ENCODE results near the gene ZBED2. TPM values are rescaled to one million over a fixed set of nuclear protein-coding genes. Genes with fewer than 3 reads are reported as not detected.

ZBED2 gene
- total RNA-seq, 1 experiment from 2014 or later = 19.0 TPM

GRCh38 chr3:111571282-111571681 is 23.9 kb downstream of the ZBED2 start:
- ChIA-PET POLR2A (no interaction called here), CTCF (no interaction called here)
- intact Hi-C loops (cut with micrococcal nuclease) = no loop called here
- BruUV-seq (replicated peaks) = no TSS peak
- no peaks in the 10 kb centered on the region for H3K4me1 Mint-ChIP-seq (ENCODE audit: insufficient read depth, unreplicated experiment)
- DNase-seq (ENCODE audit: unreplicated experiment) = no peak
- H3K27me3 Mint-ChIP-seq (ENCODE audit: insufficient read depth, unreplicated experiment) = no peaks in the 10 kb centered on the region
- H3K27ac Mint-ChIP-seq (ENCODE audit: low read depth, unreplicated experiment) = no peak overlapping the region
- TF ChIP-seq CTCF (IDR thresholded peaks at IDR 0.05; ENCODE audit: unreplicated experiment) = no peak
- H3K36me3 Mint-ChIP-seq (ENCODE audit: insufficient read depth, unreplicated experiment) = peaks cover 5% of the 10 kb centered on the region
- no peak overlapping the region for H3K4me3 Mint-ChIP-seq (ENCODE audit: unreplicated experiment)
- no peaks in the 10 kb centered on the region for H3K9me3 Mint-ChIP-seq (ENCODE audit: unreplicated experiment)

GRCh38 chr3:111570404-111571030 is 24.6 kb downstream of the ZBED2 start:
- ChIA-PET CTCF (no interaction called here), POLR2A (no interaction called here)
- H3K27ac Mint-ChIP-seq (ENCODE audit: low read depth, unreplicated experiment) = no peak overlapping the region
- H3K36me3 Mint-ChIP-seq (ENCODE audit: insufficient read depth, unreplicated experiment) = peaks cover 5% of the 10 kb centered on the region
- DNase-seq (ENCODE audit: unreplicated experiment) = no peak
- no peak overlapping the region for H3K4me3 Mint-ChIP-seq (ENCODE audit: unreplicated experiment)
- no peaks in the 10 kb centered on the region for H3K4me1 Mint-ChIP-seq (ENCODE audit: insufficient read depth, unreplicated experiment)
- TF ChIP-seq CTCF (IDR thresholded peaks at IDR 0.05; ENCODE audit: unreplicated experiment) = no peak
- intact Hi-C loops (cut with micrococcal nuclease) = no loop called here
- no peaks in the 10 kb centered on the region for H3K9me3 Mint-ChIP-seq (ENCODE audit: unreplicated experiment)
- H3K27me3 Mint-ChIP-seq (ENCODE audit: insufficient read depth, unreplicated experiment) = no peaks in the 10 kb centered on the region
- no TSS peak for BruUV-seq (replicated peaks)

GRCh38 chr3:111568911-111569310 is 26.2 kb downstream of the ZBED2 start:
- ChIA-PET POLR2A (interaction anchor here (0.6 to 0.8 kb wide), 3 partner anchors 24 to 368 kb away, joined by 3 read pairs; no protein-coding TSS in a partner anchor), CTCF (interaction anchor here (0.6 to 3.1 kb wide), 3 partner anchors 9 to 1254 kb away, joined by 3 to 14 read pairs (median 6); no protein-coding TSS in a partner anchor)
- Mint-ChIP-seq H3K4me3 (ENCODE audit: unreplicated experiment) (no peak overlapping the region), H3K36me3 (ENCODE audit: insufficient read depth, unreplicated experiment) (peaks cover 5% of the 10 kb centered on the region), H3K27me3 (ENCODE audit: insufficient read depth, unreplicated experiment) (no peaks in the 10 kb centered on the region), H3K4me1 (ENCODE audit: insufficient read depth, unreplicated experiment) (no peaks in the 10 kb centered on the region), H3K27ac (ENCODE audit: low read depth, unreplicated experiment) (no peak overlapping the region), H3K9me3 (ENCODE audit: unreplicated experiment) (no peaks in the 10 kb centered on the region)
- DNase-seq (ENCODE audit: unreplicated experiment) = no peak
- intact Hi-C loops (cut with micrococcal nuclease) = no loop called here
- TF ChIP-seq CTCF (IDR thresholded peaks at IDR 0.05; ENCODE audit: unreplicated experiment) = no peak
- BruUV-seq (replicated peaks) = no TSS peak

- no peaks in the 10 kb centered on the region for H3K4me1 Mint-ChIP-seq (ENCODE audit: insufficient read depth, unreplicated experiment)
- no TSS peak for BruUV-seq (replicated peaks)
- intact Hi-C loops (cut with micrococcal nuclease) = no loop called here
- no peak for DNase-seq (ENCODE audit: unreplicated experiment)
- POLR2A ChIA-PET = no interaction called here
- H3K9me3 Mint-ChIP-seq (ENCODE audit: unreplicated experiment) = no peaks in the 10 kb centered on the region
- CTCF ChIA-PET = interaction anchor here (3.1 kb wide), 1 partner anchor 10 kb away, joined by 14 read pairs; no protein-coding TSS in a partner anchor
- TF ChIP-seq CTCF (IDR thresholded peaks at IDR 0.05; ENCODE audit: unreplicated experiment) = no peak
- H3K4me3 Mint-ChIP-seq (ENCODE audit: unreplicated experiment) = no peak overlapping the region
- H3K27ac Mint-ChIP-seq (ENCODE audit: low read depth, unreplicated experiment) = no peak overlapping the region
- H3K36me3 Mint-ChIP-seq (ENCODE audit: insufficient read depth, unreplicated experiment) = peaks cover 5% of the 10 kb centered on the region
- H3K27me3 Mint-ChIP-seq (ENCODE audit: insufficient read depth, unreplicated experiment) = no peaks in the 10 kb centered on the region
These were observed 26.8 kb downstream of the ZBED2 start for GRCh38 chr3:111568355-111568754.

Measured in MCF 10A (cell line).